Natural killer cell treated with Interleukin-12 subunit alpha and Interleukin-12 subunit beta and Interleukin-15 and Interleukin-18, amount 100 ng/mL, for 72 hours (primary cell): ENCODE results near the gene TBX21. TPM values are rescaled to one million over a fixed set of nuclear protein-coding genes. Genes with fewer than 3 reads are reported as not detected.

Experiments
- total RNA-seq, 2 donors: library from RNA; stranded (reverse); gene quantifications; one replicate each; pipeline ENCODE4 v1.2.3, GENCODE V29; 2022

Gene TBX21
- total RNA-seq, 2 donors from 2014 or later: 234 to 437 TPM

Other genes starting within 250 kb of the TBX21 start
- gene NPEPPS, start 202.1 kb upstream of the TBX21 start, total RNA-seq: 100 to 1,000 TPM; 125 to 170 TPM
- gene KPNB1, start 83.3 kb upstream of the TBX21 start, total RNA-seq: 1,000 to 10,000 TPM in 1 of 2 donors, 100 to 1,000 TPM in 1; 665 to 1,039 TPM
- 10 to 100 TPM; 13.1 to 22.6 TPM for gene TBKBP1, start 39.1 kb upstream of the TBX21 start, total RNA-seq
- gene OSBPL7, start 88.6 kb downstream of the TBX21 start, total RNA-seq: 10 to 100 TPM; 21.6 to 28.6 TPM
- gene MRPL10, start 98.3 kb downstream of the TBX21 start, total RNA-seq: 10 to 100 TPM; 44.6 to 44.7 TPM
- under 1 TPM; 0.17 to 0.86 TPM for gene LRRC46, start 98.4 kb downstream of the TBX21 start, total RNA-seq
- gene SCRN2, start 108.0 kb downstream of the TBX21 start, total RNA-seq: 10 to 100 TPM; 18.1 to 23.5 TPM
- gene SP6, start 117.9 kb downstream of the TBX21 start, total RNA-seq: under 1 TPM in 1 of 2 donors, not detected in 1; 0.24 TPM
- 10 to 100 TPM; 22.0 to 25.8 TPM for gene SP2, start 163.0 kb downstream of the TBX21 start, total RNA-seq
- 10 to 100 TPM; 21.5 to 39.9 TPM for gene PNPO, start 208.3 kb downstream of the TBX21 start, total RNA-seq
- gene PRR15L, start 224.6 kb downstream of the TBX21 start, total RNA-seq: not detected
- 100 to 1,000 TPM; 150 to 278 TPM for gene CDK5RAP3, start 237.9 kb downstream of the TBX21 start, total RNA-seq